ENCODE data around the gene IL36B.

Gene IL36B

DNA sequence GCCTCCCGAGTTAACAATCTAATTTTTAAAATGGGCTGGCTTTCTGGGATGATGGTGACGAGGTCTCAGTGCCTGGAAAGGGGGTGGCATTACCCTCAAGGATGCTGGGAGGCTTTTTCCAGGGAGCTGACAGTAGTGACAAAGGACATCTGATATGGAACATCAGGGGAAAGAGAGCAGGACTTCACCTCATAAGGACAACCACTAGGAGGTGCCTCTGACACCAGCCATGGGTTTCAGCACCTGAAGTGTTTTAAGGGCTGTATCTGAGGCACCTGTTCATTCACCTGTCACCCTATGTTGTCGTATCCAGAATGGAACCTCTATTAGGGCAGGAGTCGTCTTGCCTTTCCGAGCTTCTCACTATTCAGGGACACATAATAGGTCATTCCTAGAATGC lies 10.8 kb downstream of the IL36B start:
- H3K4me3 ChIP-seq (ENCODE audit: low read depth, low read length): no peak overlapping the region
- TF ChIP-seq, protein P1, sequence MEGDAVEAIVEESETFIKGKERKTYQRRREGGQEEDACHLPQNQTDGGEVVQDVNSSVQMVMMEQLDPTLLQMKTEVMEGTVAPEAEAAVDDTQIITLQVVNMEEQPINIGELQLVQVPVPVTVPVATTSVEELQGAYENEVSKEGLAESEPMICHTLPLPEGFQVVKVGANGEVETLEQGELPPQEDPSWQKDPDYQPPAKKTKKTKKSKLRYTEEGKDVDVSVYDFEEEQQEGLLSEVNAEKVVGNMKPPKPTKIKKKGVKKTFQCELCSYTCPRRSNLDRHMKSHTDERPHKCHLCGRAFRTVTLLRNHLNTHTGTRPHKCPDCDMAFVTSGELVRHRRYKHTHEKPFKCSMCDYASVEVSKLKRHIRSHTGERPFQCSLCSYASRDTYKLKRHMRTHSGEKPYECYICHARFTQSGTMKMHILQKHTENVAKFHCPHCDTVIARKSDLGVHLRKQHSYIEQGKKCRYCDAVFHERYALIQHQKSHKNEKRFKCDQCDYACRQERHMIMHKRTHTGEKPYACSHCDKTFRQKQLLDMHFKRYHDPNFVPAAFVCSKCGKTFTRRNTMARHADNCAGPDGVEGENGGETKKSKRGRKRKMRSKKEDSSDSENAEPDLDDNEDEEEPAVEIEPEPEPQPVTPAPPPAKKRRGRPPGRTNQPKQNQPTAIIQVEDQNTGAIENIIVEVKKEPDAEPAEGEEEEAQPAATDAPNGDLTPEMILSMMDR (IDR thresholded peaks at IDR 0.05; ENCODE audit: insufficient read depth, low read depth, low read length, missing control alignments): peak; percentile 12
- DNase-seq (ENCODE audit: low read depth): no peak

DNA sequence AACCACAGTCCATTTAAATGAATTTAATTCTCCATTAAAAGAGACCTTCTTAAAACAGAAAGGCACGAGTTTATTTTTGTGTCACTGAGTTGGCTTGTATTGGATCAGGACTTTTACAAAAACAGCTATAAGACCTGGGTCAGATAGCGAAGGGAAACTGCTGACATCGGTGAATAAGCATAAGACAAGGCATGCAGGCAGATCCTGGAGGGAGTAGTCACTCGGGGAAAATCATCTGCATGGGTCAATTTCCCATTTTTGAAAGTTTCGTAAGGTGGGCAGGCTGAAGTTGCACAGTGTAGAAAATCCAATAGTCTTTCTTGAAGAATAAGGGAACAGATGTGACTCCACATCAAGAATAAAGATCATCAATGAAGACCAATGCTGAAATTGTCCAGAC lies 12.9 kb downstream of the IL36B start:
- no peak overlapping the region for H3K4me3 ChIP-seq (ENCODE audit: low read depth, low read length)
- DNase-seq (ENCODE audit: low read depth): no peak
- TF ChIP-seq, protein P1 (IDR thresholded peaks at IDR 0.05; ENCODE audit: insufficient read depth, low read depth, low read length, missing control alignments): no peak

- TF ChIP-seq, protein P1 (IDR thresholded peaks at IDR 0.05; ENCODE audit: insufficient read depth, low read depth, low read length, missing control alignments): no peak
- no peak for DNase-seq (ENCODE audit: low read depth)
- no peak overlapping the region for H3K4me3 ChIP-seq (ENCODE audit: low read depth, low read length)
Observed at GRCh38 chr2:113039158-113039557, 13.5 kb downstream of the IL36B start.

GRCh38 chr2:113038291-113038690 lies 14.4 kb downstream of the IL36B start:
- TF ChIP-seq, protein P1 (IDR thresholded peaks at IDR 0.05; ENCODE audit: insufficient read depth, low read depth, low read length, missing control alignments): no peak

DNA sequence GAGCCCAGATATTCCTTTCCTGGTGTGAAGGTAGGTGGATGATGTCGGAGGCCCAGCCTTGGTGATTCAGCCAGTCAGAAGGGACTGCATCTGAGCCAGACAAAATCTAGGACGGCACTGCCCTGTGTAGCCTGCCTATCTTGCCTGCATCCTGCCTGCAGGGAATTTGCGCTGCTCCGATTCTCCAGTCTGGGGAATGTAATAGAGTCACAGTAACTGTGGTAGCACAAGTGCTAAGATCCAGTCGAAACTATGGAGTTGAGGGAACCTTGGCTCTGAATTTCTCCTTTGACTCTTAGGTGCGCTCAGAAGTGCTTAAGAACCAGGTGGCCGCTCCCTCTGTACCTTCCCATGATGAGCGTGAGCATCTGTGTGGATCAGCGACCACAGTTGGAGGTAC lies 15.9 kb downstream of the IL36B start:
- TF ChIP-seq, protein P1 (IDR thresholded peaks at IDR 0.05; ENCODE audit: insufficient read depth, low read depth, low read length, missing control alignments): no peak
- DNase-seq (ENCODE audit: low read depth): no peak
- H3K4me3 ChIP-seq (ENCODE audit: low read depth, low read length): no peak overlapping the region

More at GRCh38 chr2:113038291-113038690, 14.4 kb downstream of the IL36B start:
- DNase-seq (ENCODE audit: low read depth): no peak
- H3K4me3 ChIP-seq (ENCODE audit: low read depth, low read length): no peak overlapping the region

DNA sequence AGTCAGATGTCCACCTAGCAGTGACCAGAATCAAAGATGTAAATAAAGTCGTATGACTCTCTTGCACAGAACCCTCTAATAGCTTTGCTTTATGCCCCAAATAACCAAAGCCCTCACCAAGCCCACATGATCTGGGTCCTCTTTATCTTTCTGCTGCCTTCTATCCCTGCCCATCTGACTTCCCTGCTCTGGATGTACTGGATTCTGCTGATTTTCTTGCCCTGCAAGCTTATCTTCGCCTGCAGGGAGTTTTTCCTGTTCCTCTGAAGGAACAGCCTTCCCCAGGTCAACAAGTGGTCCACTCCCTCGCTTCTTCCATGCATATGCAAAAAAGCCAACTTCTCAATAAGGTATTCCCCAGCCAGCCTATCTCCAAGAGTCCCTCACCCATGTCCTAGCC lies 18.7 kb downstream of the IL36B start:
- DNase-seq (ENCODE audit: low read depth): no peak
- TF ChIP-seq, protein P1 (IDR thresholded peaks at IDR 0.05; ENCODE audit: insufficient read depth, low read depth, low read length, missing control alignments): no peak

GRCh38 chr2:113032737-113033136 lies 19.9 kb downstream of the IL36B start:
- no peak overlapping the region for H3K4me3 ChIP-seq (ENCODE audit: low read depth, low read length)
- DNase-seq (ENCODE audit: low read depth): no peak
- TF ChIP-seq, protein P1 (IDR thresholded peaks at IDR 0.05; ENCODE audit: insufficient read depth, low read depth, low read length, missing control alignments): no peak

More for the DNA sequence above, 18.7 kb downstream of the IL36B start:
- H3K4me3 ChIP-seq (ENCODE audit: low read depth, low read length): no peak overlapping the region

Measured in GM12865 (cell line).